ENCODE data around the gene PKN2. TPM values are rescaled to one million over a fixed set of nuclear protein-coding genes. Genes with fewer than 3 reads are reported as not detected.
A peak's percentile ranks its signal among the peaks of the same experiment; 100 is the strongest.

PKN2 gene
- total and polyA plus RNA-seq, 2 of the 8 experiments (the other 6 are each of a cell fraction or from before 2014, with no cell fraction given) = 7.8 to 32.0 TPM

DNA sequence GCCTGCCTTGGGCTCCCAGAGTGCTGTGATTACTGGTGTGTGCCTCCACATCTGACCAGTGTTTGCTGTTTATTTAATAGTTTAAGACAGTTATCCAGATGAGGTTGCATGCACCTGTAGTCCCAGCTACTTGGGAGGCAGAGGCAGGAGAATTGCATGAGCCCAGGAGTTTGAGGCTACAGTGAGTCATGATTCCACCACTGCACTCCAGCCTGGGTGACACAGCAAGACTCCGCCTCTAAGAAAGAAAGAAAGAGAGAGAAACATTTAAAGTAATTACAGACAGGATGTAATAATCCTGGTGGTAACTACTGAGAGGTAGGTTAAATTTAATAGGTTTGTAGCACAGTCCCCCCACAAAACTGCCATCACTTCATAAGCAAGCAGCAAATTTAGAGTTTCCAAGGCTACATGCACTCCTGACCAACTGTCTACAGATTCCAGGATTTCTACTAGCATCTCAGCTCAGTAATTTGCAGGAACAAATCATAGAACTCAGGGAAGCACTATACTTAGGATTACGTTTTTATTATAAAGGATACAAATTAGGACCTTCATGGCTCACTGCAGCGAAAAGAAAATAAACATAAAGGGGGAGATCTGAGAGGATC lies 89.6 kb downstream of the PKN2 start:
- no peaks in the 10 kb centered on the region for H3K79me1 ChIP-seq (ENCODE audit: low read depth, low read length)
- 0 out of 4 replicates have a peak overlapping the region, but pooled peaks have one; percentile 21 to 28 for H3K4me2 ChIP-seq (ENCODE audit: insufficient read depth in 1 of 2, low read depth in 2 of 2, low read length in 2 of 2)
- peak overlapping the region; percentile 72; the same call in 1 of the 2 replicates for H2BK5ac ChIP-seq (ENCODE audit: low read depth, low read length)
- H2AFZ ChIP-seq (ENCODE audit: low read length) = no peak overlapping the region
- H2BK120ac ChIP-seq (replicated peaks; ENCODE audit: low read depth, low read length) = peak overlapping the region; percentile 62
- peak overlapping the region; percentile 35 for H4K5ac ChIP-seq (ENCODE audit: insufficient read length, low read depth, low read length)
- peak overlapping the region; percentile 53 for H2BK20ac ChIP-seq (ENCODE audit: low read length)
- peak overlapping the region; percentile 87 for H2AK5ac ChIP-seq (ENCODE audit: low read depth, low read length)
- no peak overlapping the region for H4K8ac ChIP-seq (ENCODE audit: extremely low read depth, insufficient read depth, low read length)
- ChIA-PET CTCF (ENCODE audit: partially characterized antibody) (interaction anchor here (0.9 to 1.1 kb wide), 2 partner anchors 28 to 38 kb away, joined by 3 to 6 read pairs; no protein-coding TSS in a partner anchor), POLR2A (ENCODE audit: partially characterized antibody) (no interaction called here)
- H3K9ac ChIP-seq (replicated peaks in 1 of 4; ENCODE audit: extremely low read depth in 1 of 4, low read depth in 3 of 4, low read length in 3 of 4) = no peak overlapping the region; a peak in 1 of 7 replicates
- no peak overlapping the region for H3K56ac ChIP-seq (replicated peaks; ENCODE audit: insufficient read length, low read depth, low read length)
- H3K27me3 ChIP-seq (replicated peaks in 1 of 4; ENCODE audit: control insufficient read depth in 3 of 4, extremely low read depth in 1 of 4, insufficient read depth in 3 of 4, low read length in 3 of 4) = no peaks in the 10 kb centered on the region
- no peaks in the 10 kb centered on the region for H4K20me1 ChIP-seq (replicated peaks in 1 of 2; ENCODE audit: control insufficient read depth in 1 of 2, insufficient read depth in 2 of 2, low read length in 2 of 2)
- H3K79me2 ChIP-seq (ENCODE audit: control insufficient read depth in 1 of 2, insufficient read depth in 2 of 2, low read length in 2 of 2) = no peaks in the 10 kb centered on the region; a peak in 1 of 4 replicates
- no peaks in the 10 kb centered on the region for H3K9me3 ChIP-seq (ENCODE audit: insufficient read depth in 2 of 2, low read depth in 1 of 2, low read length in 1 of 2)
- no peak overlapping the region for H3K4ac ChIP-seq (replicated peaks; ENCODE audit: insufficient read length, low read depth, low read length)
- peak overlapping the region; percentile 74 for H3K27ac ChIP-seq (ENCODE audit: low read depth, low read length)
- peak overlapping the region; percentile 58 for H4K91ac ChIP-seq (replicated peaks; ENCODE audit: insufficient read length, low read length)
- peaks cover 2 to 22% (median 8%) of the 10 kb centered on the region in 4 experiments; a peak in 4 of 8 replicates for H3K36me3 ChIP-seq (ENCODE audit: control insufficient read depth in 2 of 4, insufficient read depth in 4 of 4, low read length in 3 of 4)
- FAIRE-seq (no peak), DNase-seq (ENCODE audit: low read depth in 1 of 2, low spot score in 2 of 2) (no peak)
- H3K23ac ChIP-seq (ENCODE audit: insufficient read length) = no peak overlapping the region
- no peaks in the 10 kb centered on the region for H3K23me2 ChIP-seq (ENCODE audit: low read depth, low read length)
- peak overlapping the region; percentile 75 for H2BK12ac ChIP-seq (ENCODE audit: low read depth, low read length)
- H3K14ac ChIP-seq (ENCODE audit: insufficient read length) = no peak overlapping the region
- H3K4me3 ChIP-seq (ENCODE audit: extremely low read depth in 1 of 4, insufficient read depth in 2 of 4, low read depth in 3 of 4, low read length in 4 of 4) = peak overlapping the region in 1 of 4 experiments; percentile 7; a peak in 1 of 8 replicates
- no peak overlapping the region for H2BK15ac ChIP-seq (ENCODE audit: low read length)
- WGBS, 2 experiments (ENCODE audit: extremely low coverage in 1 of 2, insufficient coverage in 1 of 2, insufficient read length in 1 of 2, insufficient replicate concordance in 2 of 2, low coverage in 1 of 2, low lambda C conversion rate in 2 of 2, missing lambda C conversion rate in 1 of 2) = 69% methylated on average over 3 of the region's 3 CpGs; no CpG with 5 or more reads in 1 of the 2 experiments
- peak overlapping the region; percentile 63; the same call in 1 of the 2 replicates for H3K18ac ChIP-seq (ENCODE audit: extremely low read depth, low read length)
- peaks cover 5 to 33% (median 24%) of the 10 kb centered on the region in 4 experiments for H3K4me1 ChIP-seq (replicated peaks in 1 of 4; ENCODE audit: control insufficient read depth in 3 of 4, insufficient read depth in 4 of 4, low read length in 3 of 4)
- no peak for TF ChIP-seq ASH2L (IDR thresholded peaks at IDR 0.05; ENCODE audit: low read length)
- TF ChIP-seq EZH2 (IDR thresholded peaks at IDR 0.05; ENCODE audit: low read depth, low read length, severe bottlenecking) = no peak

Data from H1 (cell line).